HepG2 (cell line): ENCODE results near the gene HSP90AB1. TPM values are rescaled to one million over a fixed set of nuclear protein-coding genes. Genes with fewer than 3 reads are reported as not detected.
A peak's percentile ranks its signal among the peaks of the same experiment; 100 is the strongest.

Source experiments
- AGO1 ChIP-seq: fragments of 200-400 bp; formaldehyde crosslinking; IDR thresholded peaks from 2 replicates; pipeline ENCODE4 v1.6.1; 2017; ENCODE audit warnings: mild to moderate bottlenecking, low read depth, low read length, moderate library complexity; ENCODE audit not compliant: poor library complexity, severe bottlenecking
- FOXJ3 ChIP-seq: sonication (generic); formaldehyde crosslinking; IDR thresholded peaks from 2 replicates; pipeline ENCODE4 v1.4.0; 2020; ENCODE audit warnings: missing genetic modification reagents, mild to moderate bottlenecking, borderline replicate concordance
- MLLT10 ChIP-seq: sonication (generic); formaldehyde crosslinking; IDR thresholded peaks from 2 replicates; pipeline ENCODE4 v1.4.0; 2020; ENCODE audit warnings: missing genetic modification reagents
- POLR2AphosphoS5 ChIP-seq: IDR thresholded peaks from 2 replicates; pipeline ENCODE4 v1.6.1; 2012; ENCODE audit warnings: low read depth, low read length
- RCOR2 ChIP-seq: IDR thresholded peaks from 2 replicates; pipeline ENCODE4 v1.6.1; 2016; ENCODE audit warnings: missing biosample characterization, missing genetic modification reagents
- SOX6 ChIP-seq, 2 experiments: fragments of 450-650 bp in 1 of 2; sonication (generic) in 1 of 2; formaldehyde crosslinking in 1 of 2; IDR thresholded peaks; 2 replicates each; pipeline versions ENCODE4 v1.4.0 to v1.6.1; 2017 to 2020; ENCODE audit warnings: antibody characterized with exemption in 1 of 2, mild to moderate bottlenecking in 1 of 2, missing genetic modification reagents in 1 of 2
- SRSF4 ChIP-seq: fragments of 200-400 bp; formaldehyde crosslinking; IDR thresholded peaks from one replicate; pipeline ENCODE4 v1.6.1; 2018; ENCODE audit warnings: mild to moderate bottlenecking, low read depth, low read length, moderate library complexity; ENCODE audit not compliant: poor library complexity, severe bottlenecking
- ZC3H13 ChIP-seq: sonication (generic); formaldehyde crosslinking; IDR thresholded peaks from 2 replicates; pipeline ENCODE4 v1.8.1; 2023; ENCODE audit warnings: mild to moderate bottlenecking, missing genetic modification reagents, moderate library complexity
- ZNF17 ChIP-seq: sonication (generic); formaldehyde crosslinking; IDR thresholded peaks from 2 replicates; pipeline ENCODE4 v1.5.0; 2020; ENCODE audit warnings: mild to moderate bottlenecking, missing genetic modification reagents
- polyA plus RNA-seq, 8 experiments: library from polyadenylated mRNA; depleted of rRNA in 3 of 8; stranded (reverse) in 7 of 8; unstranded in 1 of 8; fragments of >200 nt; fragmentation: Illumina TruSeq in 4 of 8; extraction: Trizol in 4 of 8; gene quantifications; 2 replicates each; pipeline versions ENCODE4 v1.2.1 to v1.2.3, GENCODE V29; 2011 to 2016; ENCODE audit warnings: low read depth in 4 of 8, missing spikeins in 1 of 8, mixed read lengths in 1 of 8; ENCODE audit not compliant: insufficient read depth in 1 of 8
- total RNA-seq, 5 experiments: library from RNA; depleted of rRNA; stranded (reverse); fragments of >200 nt; fragmentation: Illumina TruSeq; extraction: Trizol; gene quantifications; 2 replicates each; pipeline ENCODE4 v1.2.3, GENCODE V29; 2016; ENCODE audit warnings: low read depth in 1 of 5
- TF ChIP-seq, protein P1 (sequence below): sonication (generic); formaldehyde crosslinking; IDR thresholded peaks from 2 replicates; pipeline ENCODE4 v1.5.1; 2020; ENCODE audit warnings: mild to moderate bottlenecking, missing genetic modification reagents, borderline replicate concordance
- TF ChIP-seq, protein P2 (sequence below): sonication (generic); formaldehyde crosslinking; IDR thresholded peaks from 2 replicates; pipeline ENCODE4 v1.5.0; 2020; ENCODE audit warnings: mild to moderate bottlenecking, missing genetic modification reagents
- TF ChIP-seq, protein P3 (sequence below): sonication (generic); formaldehyde crosslinking; IDR thresholded peaks from 2 replicates; pipeline ENCODE4 v1.8.0; 2022; ENCODE audit warnings: missing genetic modification reagents, low read depth, mild to moderate bottlenecking, borderline replicate concordance
- TF ChIP-seq, protein P4 (sequence below): IDR thresholded peaks from 2 replicates; pipeline ENCODE4 v1.6.1; 2016; ENCODE audit warnings: missing biosample characterization, missing genetic modification reagents, low read depth
- TF ChIP-seq, protein P5 (sequence below): sonication (generic); formaldehyde crosslinking; IDR thresholded peaks from 2 replicates; pipeline ENCODE4 v1.4.0; 2020; ENCODE audit warnings: missing genetic modification reagents, borderline replicate concordance

The HSP90AB1 gene
- total and polyA plus RNA-seq, 2 of the 13 experiments (the other 11 are each of a cell fraction or from before 2014, with no cell fraction given), result 1,325 to 1,472 TPM

DNA sequence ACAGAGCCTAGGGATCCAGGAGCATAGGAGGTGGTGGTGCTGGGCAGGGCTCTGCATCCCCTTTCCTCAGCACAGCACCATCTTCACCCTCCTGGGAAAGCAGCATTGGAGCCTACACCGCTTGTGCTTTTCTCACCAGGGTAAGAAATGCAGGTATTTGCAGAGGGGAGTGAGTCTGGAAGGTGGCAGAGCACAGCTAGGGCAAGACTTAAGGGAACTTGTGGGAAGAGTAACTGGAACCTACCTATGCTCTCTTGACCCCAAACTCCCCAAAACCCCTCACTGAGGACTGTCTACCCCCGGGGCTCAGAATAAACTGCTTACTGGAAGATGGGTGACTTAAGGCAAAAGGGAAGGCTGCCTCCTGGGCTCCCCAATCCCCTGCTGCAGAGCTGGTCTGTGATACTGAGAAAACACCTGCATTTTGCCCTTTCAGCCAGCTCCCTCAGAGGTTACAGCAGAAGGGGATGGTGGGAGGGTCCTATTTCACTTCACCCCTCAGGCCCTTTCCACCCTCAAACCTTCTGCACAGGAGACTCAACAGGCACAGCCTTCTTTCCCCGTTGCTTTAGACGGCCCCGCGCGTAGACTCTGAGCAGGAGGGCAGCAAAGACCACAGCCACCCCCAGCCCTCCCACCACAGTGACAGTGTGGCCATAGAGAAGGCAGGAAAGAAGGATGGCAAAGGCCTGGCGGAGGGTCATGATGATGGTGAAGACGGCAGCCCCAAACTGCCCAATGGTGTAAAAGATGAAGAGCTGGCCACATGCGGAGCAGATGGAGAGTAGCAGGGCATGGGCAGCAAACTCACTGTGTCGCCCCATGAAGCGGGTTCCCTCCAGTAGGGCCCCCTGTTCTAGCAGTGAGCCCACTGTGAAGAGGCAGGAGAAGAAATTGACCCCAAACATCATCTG, 7.5 kb downstream of the HSP90AB1 start (continued):
- TF ChIP-seq, protein P1, sequence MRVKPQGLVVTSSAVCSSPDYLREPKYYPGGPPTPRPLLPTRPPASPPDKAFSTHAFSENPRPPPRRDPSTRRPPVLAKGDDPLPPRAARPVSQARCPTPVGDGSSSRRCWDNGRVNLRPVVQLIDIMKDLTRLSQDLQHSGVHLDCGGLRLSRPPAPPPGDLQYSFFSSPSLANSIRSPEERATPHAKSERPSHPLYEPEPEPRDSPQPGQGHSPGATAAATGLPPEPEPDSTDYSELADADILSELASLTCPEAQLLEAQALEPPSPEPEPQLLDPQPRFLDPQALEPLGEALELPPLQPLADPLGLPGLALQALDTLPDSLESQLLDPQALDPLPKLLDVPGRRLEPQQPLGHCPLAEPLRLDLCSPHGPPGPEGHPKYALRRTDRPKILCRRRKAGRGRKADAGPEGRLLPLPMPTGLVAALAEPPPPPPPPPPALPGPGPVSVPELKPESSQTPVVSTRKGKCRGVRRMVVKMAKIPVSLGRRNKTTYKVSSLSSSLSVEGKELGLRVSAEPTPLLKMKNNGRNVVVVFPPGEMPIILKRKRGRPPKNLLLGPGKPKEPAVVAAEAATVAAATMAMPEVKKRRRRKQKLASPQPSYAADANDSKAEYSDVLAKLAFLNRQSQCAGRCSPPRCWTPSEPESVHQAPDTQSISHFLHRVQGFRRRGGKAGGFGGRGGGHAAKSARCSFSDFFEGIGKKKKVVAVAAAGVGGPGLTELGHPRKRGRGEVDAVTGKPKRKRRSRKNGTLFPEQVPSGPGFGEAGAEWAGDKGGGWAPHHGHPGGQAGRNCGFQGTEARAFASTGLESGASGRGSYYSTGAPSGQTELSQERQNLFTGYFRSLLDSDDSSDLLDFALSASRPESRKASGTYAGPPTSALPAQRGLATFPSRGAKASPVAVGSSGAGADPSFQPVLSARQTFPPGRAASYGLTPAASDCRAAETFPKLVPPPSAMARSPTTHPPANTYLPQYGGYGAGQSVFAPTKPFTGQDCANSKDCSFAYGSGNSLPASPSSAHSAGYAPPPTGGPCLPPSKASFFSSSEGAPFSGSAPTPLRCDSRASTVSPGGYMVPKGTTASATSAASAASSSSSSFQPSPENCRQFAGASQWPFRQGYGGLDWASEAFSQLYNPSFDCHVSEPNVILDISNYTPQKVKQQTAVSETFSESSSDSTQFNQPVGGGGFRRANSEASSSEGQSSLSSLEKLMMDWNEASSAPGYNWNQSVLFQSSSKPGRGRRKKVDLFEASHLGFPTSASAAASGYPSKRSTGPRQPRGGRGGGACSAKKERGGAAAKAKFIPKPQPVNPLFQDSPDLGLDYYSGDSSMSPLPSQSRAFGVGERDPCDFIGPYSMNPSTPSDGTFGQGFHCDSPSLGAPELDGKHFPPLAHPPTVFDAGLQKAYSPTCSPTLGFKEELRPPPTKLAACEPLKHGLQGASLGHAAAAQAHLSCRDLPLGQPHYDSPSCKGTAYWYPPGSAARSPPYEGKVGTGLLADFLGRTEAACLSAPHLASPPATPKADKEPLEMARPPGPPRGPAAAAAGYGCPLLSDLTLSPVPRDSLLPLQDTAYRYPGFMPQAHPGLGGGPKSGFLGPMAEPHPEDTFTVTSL, result no peak
- TF ChIP-seq POLR2AphosphoS5 (peak; percentile 61), ZC3H13 (CRISPR knock-in tag) (peak; percentile 54), SRSF4 (no peak), FOXJ3 (CRISPR knock-in tag) (no peak), AGO1 (peak; percentile 75), SOX6 (IDR thresholded peaks at IDR 0.05) (no peak), SOX6 (CRISPR knock-in tag; IDR thresholded peaks at IDR 0.05) (no peak), RCOR2 (CRISPR knock-in tag) (no peak), ZNF17 (CRISPR knock-in tag) (no peak), MLLT10 (CRISPR knock-in tag) (no peak)
- TF ChIP-seq, protein P2, sequence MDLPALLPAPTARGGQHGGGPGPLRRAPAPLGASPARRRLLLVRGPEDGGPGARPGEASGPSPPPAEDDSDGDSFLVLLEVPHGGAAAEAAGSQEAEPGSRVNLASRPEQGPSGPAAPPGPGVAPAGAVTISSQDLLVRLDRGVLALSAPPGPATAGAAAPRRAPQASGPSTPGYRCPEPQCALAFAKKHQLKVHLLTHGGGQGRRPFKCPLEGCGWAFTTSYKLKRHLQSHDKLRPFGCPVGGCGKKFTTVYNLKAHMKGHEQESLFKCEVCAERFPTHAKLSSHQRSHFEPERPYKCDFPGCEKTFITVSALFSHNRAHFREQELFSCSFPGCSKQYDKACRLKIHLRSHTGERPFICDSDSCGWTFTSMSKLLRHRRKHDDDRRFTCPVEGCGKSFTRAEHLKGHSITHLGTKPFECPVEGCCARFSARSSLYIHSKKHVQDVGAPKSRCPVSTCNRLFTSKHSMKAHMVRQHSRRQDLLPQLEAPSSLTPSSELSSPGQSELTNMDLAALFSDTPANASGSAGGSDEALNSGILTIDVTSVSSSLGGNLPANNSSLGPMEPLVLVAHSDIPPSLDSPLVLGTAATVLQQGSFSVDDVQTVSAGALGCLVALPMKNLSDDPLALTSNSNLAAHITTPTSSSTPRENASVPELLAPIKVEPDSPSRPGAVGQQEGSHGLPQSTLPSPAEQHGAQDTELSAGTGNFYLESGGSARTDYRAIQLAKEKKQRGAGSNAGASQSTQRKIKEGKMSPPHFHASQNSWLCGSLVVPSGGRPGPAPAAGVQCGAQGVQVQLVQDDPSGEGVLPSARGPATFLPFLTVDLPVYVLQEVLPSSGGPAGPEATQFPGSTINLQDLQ, result no peak
- TF ChIP-seq, protein P3, sequence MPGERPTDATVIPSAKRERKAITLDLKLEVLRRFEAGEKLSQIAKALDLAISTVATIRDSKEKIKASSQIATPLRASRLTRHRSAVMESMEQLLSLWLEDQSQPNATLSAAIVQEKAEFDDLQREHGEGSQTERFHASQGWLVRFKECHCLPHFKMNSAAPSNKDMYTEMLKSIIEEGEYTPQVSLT (CRISPR knock-in tag), result no peak
- TF ChIP-seq, protein P4, sequence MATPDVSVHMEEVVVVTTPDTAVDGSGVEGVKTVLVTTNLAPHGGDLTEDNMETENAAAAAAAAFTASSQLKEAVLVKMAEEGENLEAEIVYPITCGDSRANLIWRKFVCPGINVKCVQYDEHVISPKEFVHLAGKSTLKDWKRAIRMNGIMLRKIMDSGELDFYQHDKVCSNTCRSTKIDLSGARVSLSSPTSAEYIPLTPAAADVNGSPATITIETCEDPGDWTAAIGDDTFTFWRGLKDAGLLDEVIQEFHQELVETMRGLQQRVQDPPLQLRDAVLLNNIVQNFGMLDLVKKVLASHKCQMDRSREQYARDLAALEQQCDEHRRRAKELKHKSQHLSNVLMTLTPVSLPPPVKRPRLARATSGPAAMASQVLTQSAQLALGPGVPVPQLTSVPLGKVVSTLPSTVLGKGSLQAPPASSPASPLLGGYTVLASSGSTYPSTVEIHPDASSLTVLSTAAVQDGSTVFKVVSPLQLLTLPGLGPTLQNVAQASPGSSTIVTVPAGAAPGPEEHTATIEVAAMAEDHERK (CRISPR knock-in tag), result no peak
- TF ChIP-seq, protein P5, sequence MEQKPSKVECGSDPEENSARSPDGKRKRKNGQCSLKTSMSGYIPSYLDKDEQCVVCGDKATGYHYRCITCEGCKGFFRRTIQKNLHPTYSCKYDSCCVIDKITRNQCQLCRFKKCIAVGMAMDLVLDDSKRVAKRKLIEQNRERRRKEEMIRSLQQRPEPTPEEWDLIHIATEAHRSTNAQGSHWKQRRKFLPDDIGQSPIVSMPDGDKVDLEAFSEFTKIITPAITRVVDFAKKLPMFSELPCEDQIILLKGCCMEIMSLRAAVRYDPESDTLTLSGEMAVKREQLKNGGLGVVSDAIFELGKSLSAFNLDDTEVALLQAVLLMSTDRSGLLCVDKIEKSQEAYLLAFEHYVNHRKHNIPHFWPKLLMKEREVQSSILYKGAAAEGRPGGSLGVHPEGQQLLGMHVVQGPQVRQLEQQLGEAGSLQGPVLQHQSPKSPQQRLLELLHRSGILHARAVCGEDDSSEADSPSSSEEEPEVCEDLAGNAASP (CRISPR knock-in tag), result no peak
